Germinal center (tissue), 1 donor: ENCODE data around the gene KDM5B.

Experiments
- DNase-seq: peaks from one replicate; pipeline ENCODE4 v3.0.0; 2012; ENCODE audit warnings: mixed read lengths, low spot score

Gene KDM5B

DNA sequence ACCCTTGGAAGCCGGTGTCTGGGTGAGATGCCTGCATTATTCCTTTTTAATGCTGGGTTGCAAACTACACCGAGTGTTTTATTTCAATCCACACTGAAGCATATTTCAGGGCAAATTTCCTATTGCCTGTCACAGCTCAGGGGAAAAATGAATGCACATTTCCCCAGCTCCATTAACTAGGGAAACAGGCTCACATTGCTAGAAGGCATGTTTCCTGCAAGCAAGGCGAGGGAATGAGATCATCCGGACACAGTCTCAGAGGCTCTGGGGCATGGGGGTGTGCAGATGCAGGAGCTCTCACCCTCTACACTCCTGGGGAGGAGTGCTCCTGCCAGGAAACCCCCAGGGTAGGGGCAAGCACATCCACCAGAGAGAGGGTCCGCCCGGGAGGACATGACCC, 122.6 kb downstream of the KDM5B start:
- DNase-seq, result no peak

DNA sequence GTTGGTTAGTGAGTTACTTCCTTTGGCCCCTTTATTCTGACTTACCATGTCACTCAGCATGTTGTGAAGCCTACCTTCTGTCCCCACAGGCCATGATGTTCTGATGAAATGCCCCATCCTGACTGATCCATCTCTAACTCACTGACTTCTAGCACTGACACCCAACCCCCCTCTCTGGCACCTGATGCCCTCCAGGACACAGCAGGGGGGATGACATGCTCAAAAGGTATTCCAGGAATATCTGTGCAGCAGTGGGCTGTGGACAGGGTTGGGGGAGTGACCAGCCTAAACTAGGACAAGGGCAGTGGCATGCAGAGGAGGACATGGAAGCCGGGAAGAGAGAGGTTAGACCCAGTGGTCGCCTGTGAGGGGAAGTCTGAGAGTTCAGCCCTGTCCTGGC, 123.5 kb downstream of the KDM5B start:
- no peak for DNase-seq

DNA sequence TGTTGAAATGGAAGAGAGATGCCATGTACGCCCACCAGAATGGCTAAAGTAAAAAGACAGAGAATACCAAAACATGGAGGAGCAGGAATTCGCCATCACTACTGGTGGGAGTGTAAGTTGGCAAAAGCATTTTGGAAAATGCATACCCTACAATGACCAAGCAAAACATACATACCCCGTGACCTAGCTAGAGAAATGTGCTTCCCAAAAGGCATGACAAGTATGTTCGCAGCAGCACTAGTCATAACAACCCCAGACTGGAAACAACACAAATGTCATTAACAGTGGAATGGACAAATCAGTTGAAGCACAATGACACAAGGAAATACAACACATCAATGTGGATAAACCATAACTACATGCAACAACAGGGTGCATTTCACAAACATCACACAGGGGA, 125.2 kb downstream of the KDM5B start:
- no peak for DNase-seq

DNA sequence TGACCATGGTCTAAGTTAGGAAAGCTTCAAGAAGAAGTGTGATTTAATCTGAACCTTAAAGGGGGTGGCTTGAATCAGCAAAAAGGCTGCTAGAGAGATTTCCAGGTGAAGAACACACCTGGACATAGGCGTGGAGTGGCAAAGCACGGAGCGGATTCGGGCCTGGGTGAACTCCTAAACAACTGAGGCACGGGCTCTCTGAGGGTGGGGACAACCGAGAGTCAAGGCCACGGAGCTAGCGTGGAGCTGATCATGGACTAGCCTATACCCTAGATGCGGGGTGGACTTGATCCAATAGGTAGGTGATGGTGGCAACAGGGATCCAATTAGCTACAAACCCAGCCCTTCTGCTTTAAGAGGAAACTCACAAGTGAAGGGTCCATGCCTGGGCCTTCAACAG, 125.7 kb downstream of the KDM5B start:
- no peak for DNase-seq

DNA sequence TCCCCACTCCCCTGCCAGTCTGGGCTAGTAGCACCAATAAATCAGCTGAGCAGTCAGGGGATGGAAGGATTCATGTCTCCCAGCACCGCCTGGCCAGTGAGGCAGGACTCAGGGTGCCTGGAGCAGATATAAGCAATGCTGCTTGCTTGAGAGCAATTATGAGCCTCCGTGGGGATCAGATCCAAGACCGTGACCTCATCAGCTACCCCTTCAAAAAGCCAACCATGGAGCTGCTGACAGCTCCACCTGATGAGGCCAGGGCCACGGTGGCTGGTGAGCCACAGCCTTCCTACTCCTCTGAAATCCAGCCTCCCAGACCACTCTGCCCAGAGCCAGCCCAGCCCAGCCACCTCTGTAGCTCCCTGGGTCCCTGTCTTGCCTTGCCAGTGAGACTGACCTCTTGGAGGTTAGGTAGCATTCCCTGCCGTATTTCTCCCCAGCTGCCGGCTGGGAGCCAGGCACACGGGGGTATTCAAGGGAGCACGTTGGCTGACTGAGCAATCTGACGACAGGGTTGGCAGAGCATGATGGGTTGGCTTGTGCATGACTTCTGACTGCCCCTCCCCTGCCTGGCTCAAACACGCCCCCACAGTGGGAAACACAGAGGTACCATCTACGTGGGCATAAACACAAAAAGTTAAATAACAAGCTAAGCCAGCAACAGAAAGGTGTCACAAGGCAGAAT, 126.3 kb downstream of the KDM5B start:
- DNase-seq, result no peak

DNA sequence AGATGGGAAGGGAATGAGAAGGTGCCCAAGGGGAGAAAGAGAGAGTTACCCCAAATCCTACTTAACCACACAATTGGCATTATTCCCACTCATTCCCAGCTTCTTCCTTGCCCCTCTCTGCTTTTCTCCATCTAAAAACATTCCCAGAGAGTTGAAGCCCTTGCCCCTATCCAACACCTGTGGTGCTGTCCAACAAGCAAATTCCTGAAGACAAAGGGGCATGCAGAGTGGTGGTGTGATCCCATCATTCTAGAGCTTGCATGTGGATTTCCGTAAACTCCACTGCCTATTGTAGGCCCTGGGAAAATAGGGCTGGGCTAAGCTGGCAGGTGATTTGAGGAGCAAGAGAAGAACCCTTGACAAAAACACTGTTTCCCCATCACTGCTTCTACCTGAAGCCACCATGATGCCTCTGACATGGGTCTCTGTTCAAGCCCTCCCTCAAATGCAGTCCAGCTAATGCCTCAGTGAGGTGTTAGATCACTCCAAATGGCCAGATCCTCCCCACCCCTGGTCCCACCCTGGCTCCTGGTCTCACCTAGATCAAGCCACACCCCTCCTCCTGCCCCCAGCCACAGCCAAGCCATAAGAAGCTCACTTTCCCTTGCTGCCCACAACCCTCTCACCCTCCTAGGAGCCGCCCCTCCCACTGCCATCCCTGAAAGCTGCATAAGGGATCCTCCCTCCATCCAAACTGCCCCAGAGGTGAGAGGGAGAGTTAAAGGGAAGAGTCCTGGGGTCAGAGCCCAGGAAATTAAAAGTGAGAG, 127.5 kb downstream of the KDM5B start:
- no peak for DNase-seq

DNA sequence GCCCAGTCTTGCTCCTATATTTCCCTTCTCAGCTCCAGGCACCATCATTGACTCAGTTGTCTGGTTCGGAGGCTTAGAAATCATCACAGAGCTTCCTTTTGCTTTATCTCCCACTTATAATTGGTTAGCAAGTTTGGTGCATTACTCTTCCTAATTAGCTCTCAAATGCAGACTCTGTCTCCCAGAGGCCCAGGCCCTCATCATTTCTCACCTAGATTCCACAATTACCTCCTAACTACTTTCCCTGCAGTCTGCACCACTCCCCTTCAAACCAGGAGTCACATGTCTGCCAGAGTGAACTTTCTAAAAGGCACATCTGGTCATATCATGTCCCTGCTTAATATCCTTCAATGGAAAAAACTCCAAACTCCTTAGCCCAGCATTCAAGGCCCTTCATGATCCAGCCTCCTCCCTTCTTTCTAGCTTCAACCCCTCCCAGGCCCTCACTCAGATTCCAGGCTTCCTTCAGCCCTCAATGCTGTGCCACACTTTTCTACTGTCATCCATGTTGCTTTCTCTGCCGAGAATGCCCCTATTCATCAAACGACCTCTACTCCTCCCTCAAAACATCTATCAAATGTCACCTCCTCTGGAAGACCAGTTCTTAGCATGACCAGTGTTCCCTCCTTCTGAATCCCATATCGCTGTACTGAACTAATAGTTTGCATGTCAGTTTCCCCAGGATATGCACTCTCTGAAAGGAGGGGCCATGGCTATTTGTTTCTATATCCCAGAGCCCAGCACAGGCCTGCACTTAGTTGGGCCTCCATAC, 128.6 kb downstream of the KDM5B start:
- DNase-seq, result no peak

DNA sequence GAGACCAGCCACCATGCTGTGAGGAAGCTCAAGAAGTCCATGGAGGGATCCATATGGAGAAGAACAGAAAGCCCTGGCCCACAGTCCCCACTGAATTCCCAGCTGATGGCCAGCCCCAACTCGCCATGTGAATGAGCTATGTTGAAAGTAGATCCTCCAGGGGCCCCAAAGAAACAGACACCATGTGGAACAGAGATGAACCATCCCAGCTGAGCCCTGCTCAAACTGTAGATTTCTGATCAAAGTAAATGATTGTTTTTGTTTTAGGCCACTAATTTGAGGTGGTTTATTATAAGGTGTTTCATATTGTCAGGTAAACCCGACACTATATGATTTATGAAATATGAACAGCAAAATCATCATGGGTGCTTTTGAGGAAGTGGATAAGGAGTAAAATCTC, 130.8 kb downstream of the KDM5B start:
- DNase-seq, result no peak
